Loucy (cell line): Measurements from ENCODE around the gene CACNA1A.

Experiments used
- H2AFZ ChIP-seq: fragments of 200-600 bp; sonication (generic); 2 replicates; pipeline ENCODE4 v1.6.0; 2016; ENCODE audit warnings: antibody characterized with exemption, mild to moderate bottlenecking, low read length, moderate library complexity
- H3F3A ChIP-seq: fragments of 200-600 bp; 2 replicates; pipeline ENCODE4 v1.6.0; 2016; ENCODE audit warnings: antibody characterized with exemption, low read depth, mild to moderate bottlenecking
- H3K27me3 ChIP-seq: fragments of 200-600 bp; sonication (generic); 2 replicates; pipeline ENCODE4 v1.6.1; 2014; ENCODE audit warnings: low read length, mild to moderate bottlenecking; ENCODE audit not compliant: insufficient read depth, poor library complexity, severe bottlenecking
- H3K36me3 ChIP-seq: fragments of 200-600 bp; sonication (generic); 2 replicates; pipeline ENCODE4 v1.6.1; 2016; ENCODE audit warnings: low read length; ENCODE audit not compliant: insufficient read depth
- H3K4me1 ChIP-seq: fragments of 200-600 bp; sonication (generic); 2 replicates; pipeline ENCODE4 v1.5.1; 2014; ENCODE audit warnings: low read length, mild to moderate bottlenecking; ENCODE audit not compliant: insufficient read depth, poor library complexity, severe bottlenecking
- H3K4me2 ChIP-seq: fragments of 200-600 bp; sonication (generic); 2 replicates; pipeline ENCODE4 v1.6.0; 2014; ENCODE audit warnings: antibody characterized with exemption, low read length, low read depth, mild to moderate bottlenecking; ENCODE audit not compliant: poor library complexity, severe bottlenecking
- H3K4me3 ChIP-seq: fragments of 200-600 bp; sonication (generic); 2 replicates; pipeline ENCODE4 v1.5.1; 2014; ENCODE audit warnings: low read length, mild to moderate bottlenecking, mixed read lengths; ENCODE audit not compliant: poor library complexity, severe bottlenecking
- H3K79me2 ChIP-seq: fragments of 200-600 bp; sonication (generic); 2 replicates; pipeline ENCODE4 v1.6.1; 2014; ENCODE audit warnings: low read length; ENCODE audit not compliant: insufficient read depth
- H3K9ac ChIP-seq: fragments of 200-600 bp; sonication (generic); 2 replicates; pipeline ENCODE4 v1.6.0; 2014; ENCODE audit warnings: mild to moderate bottlenecking, low read depth, low read length, moderate library complexity; ENCODE audit not compliant: poor library complexity, severe bottlenecking
- H3K9me2 ChIP-seq: fragments of 200-600 bp; sonication (generic); replicated peaks from 2 replicates; pipeline ENCODE4 v1.6.1; 2016; ENCODE audit warnings: low read depth, low read length, mixed read lengths
- H3K9me3 ChIP-seq: fragments of 200-600 bp; sonication (generic); 2 replicates; pipeline ENCODE4 v1.6.1; 2014; ENCODE audit warnings: mild to moderate bottlenecking, antibody characterized with exemption, low read length, low read depth; ENCODE audit not compliant: insufficient read depth
- H4K20me1 ChIP-seq: fragments of 200-600 bp; sonication (generic); 2 replicates; pipeline ENCODE4 v1.6.0; 2014; ENCODE audit warnings: antibody characterized with exemption, low read length, mild to moderate bottlenecking; ENCODE audit not compliant: insufficient read depth, poor library complexity, severe bottlenecking
- CTCF ChIP-seq: fragments of 200-600 bp; sonication (generic); conservative IDR thresholded peaks from 2 replicates; pipeline ENCODE4 v1.5.1; 2014; ENCODE audit warnings: mild to moderate bottlenecking, antibody characterized with exemption, low read length
- EZH2phosphoT487 ChIP-seq: fragments of 200-600 bp; IDR thresholded peaks from 2 replicates; pipeline ENCODE4 v1.6.1; 2018; ENCODE audit warnings: antibody characterized with exemption, mild to moderate bottlenecking, moderate library complexity, borderline replicate concordance

Gene CACNA1A

GRCh38 chr19:13541554-13541953 lies 35.3 kb upstream of the CACNA1A start:
- H3K4me1 ChIP-seq: no peaks in the 10 kb centered on the region
- H3F3A ChIP-seq: no peaks in the 10 kb centered on the region
- no peak overlapping the region for H3K9ac ChIP-seq
- H4K20me1 ChIP-seq: no peaks in the 10 kb centered on the region
- no peak overlapping the region for H3K4me3 ChIP-seq
- H3K27me3 ChIP-seq: no peaks in the 10 kb centered on the region
- H3K79me2 ChIP-seq: no peaks in the 10 kb centered on the region
- no peak overlapping the region for H2AFZ ChIP-seq
- no peak overlapping the region for H3K4me2 ChIP-seq
- no peaks in the 10 kb centered on the region for H3K36me3 ChIP-seq
- H3K9me2 ChIP-seq: no peaks in the 10 kb centered on the region
- TF ChIP-seq EZH2phosphoT487 (no peak), CTCF (no peak)
- H3K9me3 ChIP-seq: no peaks in the 10 kb centered on the region

- no peaks in the 10 kb centered on the region for H3K79me2 ChIP-seq
- no peak overlapping the region for H3K4me2 ChIP-seq
- H2AFZ ChIP-seq: no peak overlapping the region
- H3F3A ChIP-seq: no peaks in the 10 kb centered on the region
- no peaks in the 10 kb centered on the region for H3K4me1 ChIP-seq
- H4K20me1 ChIP-seq: no peaks in the 10 kb centered on the region
- H3K4me3 ChIP-seq: no peak overlapping the region
- H3K36me3 ChIP-seq: no peaks in the 10 kb centered on the region
- H3K27me3 ChIP-seq: no peaks in the 10 kb centered on the region
- no peak overlapping the region for H3K9ac ChIP-seq
- TF ChIP-seq EZH2phosphoT487 (no peak), CTCF (no peak)
- H3K9me3 ChIP-seq: no peaks in the 10 kb centered on the region
- no peaks in the 10 kb centered on the region for H3K9me2 ChIP-seq
Observed at GRCh38 chr19:13539332-13539731, 33.1 kb upstream of the CACNA1A start.

GRCh38 chr19:13538601-13539253 lies 32.4 kb upstream of the CACNA1A start:
- Histone ChIP-seq H3K9ac (no peak overlapping the region), H3K4me1 (no peaks in the 10 kb centered on the region), H4K20me1 (no peaks in the 10 kb centered on the region), H3K4me3 (no peak overlapping the region), H3K36me3 (no peaks in the 10 kb centered on the region), H3F3A (no peaks in the 10 kb centered on the region), H3K9me2 (no peaks in the 10 kb centered on the region), H2AFZ (no peak overlapping the region), H3K79me2 (no peaks in the 10 kb centered on the region), H3K4me2 (no peak overlapping the region), H3K9me3 (no peaks in the 10 kb centered on the region), H3K27me3 (no peaks in the 10 kb centered on the region)
- TF ChIP-seq CTCF (no peak), EZH2phosphoT487 (no peak)
